Hepatocyte (in vitro differentiated cells): ENCODE measurements around the gene CABP5.

Source experiments
- CTCF ChIP-seq: fragments of 200-600 bp; sonication (generic); IDR thresholded peaks from 2 replicates; pipeline ENCODE4 v1.5.1; 2016; ENCODE audit warnings: antibody characterized with exemption, mild to moderate bottlenecking; ENCODE audit not compliant: poor library complexity
- EZH2 ChIP-seq: fragments of 200-600 bp; sonication (generic); IDR thresholded peaks from 2 replicates; pipeline ENCODE4 v1.6.1; 2016; ENCODE audit warnings: antibody characterized with exemption, mild to moderate bottlenecking, borderline replicate concordance
- EZH2phosphoT487 ChIP-seq: fragments of 200-600 bp; sonication (generic); IDR thresholded peaks from one replicate; pipeline ENCODE4 v1.6.1; 2018; ENCODE audit warnings: antibody characterized with exemption, mild to moderate bottlenecking, low read depth, moderate library complexity; ENCODE audit not compliant: unreplicated experiment, severe bottlenecking

- no peak for TF ChIP-seq EZH2
- TF ChIP-seq CTCF = no peak
- no peak for TF ChIP-seq EZH2phosphoT487
These were observed 46.5 kb upstream of the CABP5 start for GRCh38 chr19:48090281-48090802.
